ENCODE data around the gene COQ8A. TPM values are rescaled to one million over a fixed set of nuclear protein-coding genes. Genes with fewer than 3 reads are reported as not detected.

The COQ8A gene
- total RNA-seq, 6 donors from 2014 or later: 27.1 to 105 (median 44.6) TPM

GRCh38 chr1:226985839-226986463 lies 45.9 kb downstream of the COQ8A start:
- Histone ChIP-seq H3K36me3 (peaks cover 4 to 57% (median 30%) of the 10 kb centered on the region in 4 donors), H3K27me3 (no peaks in the 10 kb centered on the region), H3K9me3 (no peaks in the 10 kb centered on the region), H3K4me1 (peaks cover 16 to 41% (median 32%) of the 10 kb centered on the region in 4 donors), H3K27ac (no peak overlapping the region), H3K4me3 (no peak overlapping the region)
- WGBS, 2 donors: 90 to 93% methylated on average over 19 to 25 of the region's 25 CpGs
- ATAC-seq (ENCODE audit: low FRiP score in 2 of 2) (no peak), DNase-seq (peak in 1 of 2 donors; percentile 59)
- TF ChIP-seq EP300 (IDR thresholded peaks at IDR 0.05): no peak
- no peak for TF ChIP-seq CTCF (IDR thresholded peaks at IDR 0.05)
- no peak for TF ChIP-seq POLR2AphosphoS5 (IDR thresholded peaks at IDR 0.05)
- TF ChIP-seq POLR2A (IDR thresholded peaks at IDR 0.05): no peak

DNA sequence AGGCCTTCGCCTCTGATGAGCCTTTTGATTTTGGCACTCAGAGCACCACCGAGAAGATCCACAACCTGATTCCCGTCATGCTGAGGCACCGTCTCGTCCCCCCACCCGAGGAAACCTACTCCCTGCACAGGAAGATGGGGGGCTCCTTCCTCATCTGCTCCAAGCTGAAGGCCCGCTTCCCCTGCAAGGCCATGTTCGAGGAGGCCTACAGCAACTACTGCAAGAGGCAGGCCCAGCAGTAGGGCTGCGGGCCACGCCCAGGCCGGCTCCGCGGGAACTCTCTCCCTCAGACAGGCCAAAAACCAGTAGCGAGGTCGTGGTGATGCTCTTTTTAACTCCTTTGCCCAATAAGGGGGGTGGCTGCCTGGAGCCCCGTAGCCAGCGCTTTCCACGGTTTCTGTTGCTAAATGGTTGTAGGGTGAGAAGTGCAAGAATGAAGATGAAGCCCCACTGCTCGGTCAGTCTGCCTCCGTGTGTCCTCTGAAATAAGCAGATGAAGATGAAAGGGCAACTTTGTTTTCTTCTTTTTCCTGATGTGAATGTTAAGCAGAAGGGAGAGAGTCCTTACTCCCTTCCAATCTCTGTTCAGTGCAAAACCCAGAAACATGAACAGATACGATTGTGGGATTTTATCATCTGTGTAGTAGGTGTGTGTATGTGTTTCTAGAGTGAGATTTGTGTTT lies 46.5 kb downstream of the COQ8A start:
- Histone ChIP-seq H3K36me3 (peaks cover 4 to 57% (median 27%) of the 10 kb centered on the region in 4 donors), H3K27me3 (no peaks in the 10 kb centered on the region), H3K9me3 (no peaks in the 10 kb centered on the region), H3K27ac (peak overlapping the region in 1 of 4 donors; percentile 10), H3K4me3 (no peak overlapping the region), H3K4me1 (peaks cover 16 to 41% (median 32%) of the 10 kb centered on the region in 4 donors)
- no peak for TF ChIP-seq CTCF (IDR thresholded peaks at IDR 0.05)
- DNase-seq: peak in 1 of 2 donors; percentile 72
- whole genome bisulfite sequencing, 2 donors: 89 to 91% methylated on average over 17 to 21 of the region's 21 CpGs
- ATAC-seq (ENCODE audit: low FRiP score in 2 of 2): no peak

DNA sequence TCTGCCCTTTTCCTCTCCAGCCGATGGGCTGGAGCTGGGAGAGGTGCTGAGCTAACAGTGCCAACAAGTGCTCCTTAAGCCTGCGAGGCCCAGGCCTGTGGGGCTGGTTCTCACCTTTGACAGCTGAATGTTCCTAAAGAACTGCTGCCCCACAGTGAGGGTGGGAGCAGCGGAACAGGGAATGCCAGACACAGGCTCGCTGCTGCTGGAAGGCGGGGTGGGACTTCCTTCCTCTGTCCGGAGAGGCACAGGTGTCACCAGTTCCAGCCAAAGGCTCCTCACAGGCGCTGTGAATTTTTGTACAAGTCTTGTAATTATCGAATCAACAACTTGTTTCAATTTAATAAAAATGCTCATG lies 47.1 kb downstream of the COQ8A start:
- no peak for ATAC-seq (ENCODE audit: low FRiP score in 2 of 2)
- no peak for TF ChIP-seq CTCF (IDR thresholded peaks at IDR 0.05)
- TF ChIP-seq POLR2A (IDR thresholded peaks at IDR 0.05): no peak
- TF ChIP-seq EP300 (IDR thresholded peaks at IDR 0.05): no peak
- no peak for TF ChIP-seq POLR2AphosphoS5 (IDR thresholded peaks at IDR 0.05)
- DNase-seq: no peak
- peak overlapping the region in 1 of 4 donors; percentile 10 for H3K27ac ChIP-seq
- 66 to 69% methylated on average over 6 to 8 of the region's 8 CpGs for WGBS, 2 donors
- H3K9me3 ChIP-seq: no peaks in the 10 kb centered on the region
- peaks cover 16 to 41% (median 32%) of the 10 kb centered on the region in 4 donors for H3K4me1 ChIP-seq
- H3K27me3 ChIP-seq: no peaks in the 10 kb centered on the region
- H3K36me3 ChIP-seq: peaks cover 3 to 57% (median 25%) of the 10 kb centered on the region in 4 donors
- no peak overlapping the region for H3K4me3 ChIP-seq

- DNase-seq (peak in 1 of 2 donors; percentile 57), ATAC-seq (ENCODE audit: low FRiP score in 2 of 2) (no peak)
- peaks cover 3 to 54% (median 22%) of the 10 kb centered on the region in 4 donors for H3K36me3 ChIP-seq
- no peaks in the 10 kb centered on the region for H3K27me3 ChIP-seq
- H3K4me1 ChIP-seq: peaks cover 16 to 41% (median 32%) of the 10 kb centered on the region in 4 donors
- WGBS, 2 donors: 65 to 87% methylated on average over 15 to 16 of the region's 16 CpGs
- peak overlapping the region in 2 of 4 donors; percentile 29 to 61 for H3K27ac ChIP-seq
- H3K4me3 ChIP-seq: no peak overlapping the region
- no peaks in the 10 kb centered on the region for H3K9me3 ChIP-seq
- no peak for TF ChIP-seq POLR2A (IDR thresholded peaks at IDR 0.05)
- no peak for TF ChIP-seq POLR2AphosphoS5 (IDR thresholded peaks at IDR 0.05)
- no peak for TF ChIP-seq CTCF (IDR thresholded peaks at IDR 0.05)
- no peak for TF ChIP-seq EP300 (IDR thresholded peaks at IDR 0.05)
Observed at GRCh38 chr1:226987623-226988333, 47.7 kb downstream of the COQ8A start.
